Glomerular visceral epithelial cell (primary cell): ENCODE results near the gene EVA1A.
"Not testable (repeated sequence)": the region's sequence is repeated elsewhere in the genome, so short reads cannot be mapped to it uniquely, and the experiment has no call there.

Experiments
- DNase-seq: peaks from one replicate; pipeline ENCODE4 v3.0.0-alpha.2; 2016; ENCODE audit errors: extremely low spot score

Gene EVA1A

GRCh38 chr2:75517547-75518230 lies 43.0 kb downstream of the EVA1A start:
- no peak for DNase-seq

DNA sequence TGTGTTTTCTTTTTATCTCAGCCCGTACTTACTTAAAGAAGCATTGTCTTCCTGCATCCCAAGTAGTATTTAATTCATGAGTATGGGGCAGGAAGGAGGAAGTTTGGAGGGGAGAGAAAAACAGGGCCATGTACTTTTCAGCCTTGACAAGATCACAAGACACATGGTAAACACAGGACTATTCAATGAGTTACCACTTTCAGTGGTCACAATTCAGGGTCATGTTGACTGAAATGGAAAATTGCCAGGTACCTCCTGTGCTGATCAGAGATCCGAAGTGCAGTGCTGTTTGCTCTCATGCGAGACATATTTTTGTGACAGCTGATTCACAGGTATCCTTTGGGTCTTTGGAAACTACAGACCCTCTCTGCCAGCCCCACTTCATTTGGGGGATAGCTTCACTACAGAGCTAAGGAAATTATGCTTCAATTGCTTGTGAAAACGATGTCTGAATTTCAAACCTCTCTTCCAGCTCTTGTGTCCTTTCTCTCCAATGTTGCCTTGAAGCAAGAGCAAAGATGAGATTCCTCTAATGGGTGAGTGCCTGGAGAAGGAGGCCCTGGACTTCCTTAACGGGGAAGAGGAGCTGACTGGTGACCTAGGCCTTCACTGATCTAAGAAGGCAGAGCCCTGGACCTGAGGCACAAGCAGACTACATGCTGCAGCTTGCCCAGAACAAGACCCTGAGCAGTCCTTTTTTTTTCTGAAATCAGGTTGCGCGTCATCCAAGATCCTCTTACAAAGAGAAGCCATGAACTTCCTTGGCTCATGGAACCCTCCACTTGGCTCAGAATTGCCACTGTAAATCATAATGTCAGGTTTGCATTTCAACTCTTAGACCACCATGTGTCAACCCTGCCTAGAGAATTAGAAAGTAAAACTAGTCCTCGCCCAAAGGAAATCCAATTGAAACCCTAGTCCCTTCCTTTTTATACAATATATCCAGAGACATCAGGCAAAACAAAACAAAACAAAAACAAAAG lies 44.1 kb downstream of the EVA1A start:
- DNase-seq = no peak

DNA sequence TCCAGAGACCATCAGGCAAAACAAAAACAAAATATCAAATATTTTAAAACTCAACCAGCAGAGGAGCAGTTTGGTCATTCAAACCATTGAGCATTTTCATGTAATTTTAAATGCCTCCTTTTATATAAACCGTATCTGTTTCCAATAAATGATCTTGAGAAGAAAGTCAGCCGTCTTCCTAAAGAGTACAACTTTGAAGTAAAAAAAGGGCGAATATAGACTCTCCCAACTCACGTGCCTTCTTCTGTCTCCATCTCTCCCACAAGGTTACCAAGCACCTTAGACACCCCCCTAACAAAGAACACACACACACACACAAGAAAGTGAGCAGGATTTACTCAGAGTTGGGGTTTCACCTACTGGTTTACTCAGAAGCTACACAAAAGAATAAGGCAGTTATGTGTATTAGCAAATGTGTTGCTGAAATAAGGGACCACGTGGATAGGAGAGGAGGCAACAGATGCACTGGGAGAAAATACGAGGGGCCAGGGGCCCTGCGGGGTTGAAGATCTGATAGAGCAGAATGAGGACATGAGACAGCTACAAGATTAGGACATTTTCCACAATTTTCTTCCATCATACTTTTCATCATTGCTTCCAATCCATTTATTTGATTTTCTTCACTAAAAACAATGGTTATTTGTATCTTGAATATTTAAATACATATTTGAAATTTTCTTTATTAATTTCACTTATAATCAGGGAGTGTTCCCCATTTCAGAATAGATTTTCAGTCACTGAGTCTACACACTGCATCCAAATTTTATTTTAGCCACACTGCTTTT lies 45.0 kb downstream of the EVA1A start:
- no peak for DNase-seq

DNA sequence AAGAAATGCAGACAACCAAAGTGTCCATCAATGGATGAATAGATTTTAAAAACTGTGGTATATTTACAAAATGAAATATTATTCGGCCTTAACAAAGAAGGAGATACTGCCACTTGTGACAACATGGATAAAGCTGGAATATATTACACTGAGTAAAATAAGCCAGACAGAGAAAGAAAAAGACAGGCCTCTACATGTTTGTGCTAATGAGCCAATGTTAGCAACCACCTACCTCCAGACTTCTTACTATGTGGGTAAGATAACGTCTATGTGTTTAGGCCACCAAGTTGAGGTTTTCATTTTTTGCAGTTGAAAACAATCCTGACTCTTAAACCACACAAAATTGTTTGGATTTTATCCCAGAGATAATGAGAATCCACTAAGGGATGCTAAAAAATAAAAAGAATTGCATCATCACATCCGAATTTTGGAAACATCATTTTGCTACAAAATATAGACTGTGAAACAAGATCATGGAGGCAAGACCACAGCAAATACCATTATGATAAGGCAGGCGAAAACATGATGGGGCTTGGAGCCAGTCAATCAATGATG lies 47.0 kb downstream of the EVA1A start:
- DNase-seq = no peak

DNA sequence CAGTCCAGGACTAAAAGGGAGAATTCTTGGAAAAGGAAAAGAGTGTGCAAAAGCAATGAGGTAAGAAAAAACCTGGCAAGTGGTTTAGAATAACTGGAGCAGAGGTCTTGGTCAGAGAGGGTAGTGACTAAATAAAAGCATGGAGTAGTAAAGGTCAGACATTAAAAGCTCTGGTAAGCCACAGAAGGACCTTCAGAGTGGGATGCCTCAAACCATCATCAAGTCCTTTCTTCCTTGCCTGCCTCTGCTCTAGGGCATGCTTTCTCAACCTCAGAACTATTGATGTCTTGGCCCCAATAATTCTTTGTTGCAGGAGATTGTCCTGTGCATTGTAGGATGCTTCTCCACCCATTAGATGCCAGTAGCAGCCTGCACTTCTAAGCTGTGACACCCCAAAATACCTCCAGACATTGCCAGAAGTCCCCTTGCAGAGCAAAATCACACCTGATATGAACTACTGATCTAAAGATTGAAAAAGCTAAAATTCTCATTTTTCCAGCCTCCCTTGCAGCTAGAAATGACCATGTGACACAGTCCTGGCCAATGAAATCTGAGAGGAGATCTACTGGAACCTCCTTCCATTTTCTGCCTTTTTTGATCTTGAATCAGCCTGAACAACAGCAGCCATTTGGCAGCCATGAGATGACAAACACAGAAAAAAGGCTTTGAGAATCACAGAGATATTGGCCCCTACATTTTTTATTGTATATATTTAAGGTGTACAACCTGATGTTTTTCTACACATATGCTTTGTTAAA lies 48.1 kb downstream of the EVA1A start:
- DNase-seq = no peak

GRCh38 chr2:75506101-75506697 lies 54.5 kb downstream of the EVA1A start:
- no peak for DNase-seq

DNA sequence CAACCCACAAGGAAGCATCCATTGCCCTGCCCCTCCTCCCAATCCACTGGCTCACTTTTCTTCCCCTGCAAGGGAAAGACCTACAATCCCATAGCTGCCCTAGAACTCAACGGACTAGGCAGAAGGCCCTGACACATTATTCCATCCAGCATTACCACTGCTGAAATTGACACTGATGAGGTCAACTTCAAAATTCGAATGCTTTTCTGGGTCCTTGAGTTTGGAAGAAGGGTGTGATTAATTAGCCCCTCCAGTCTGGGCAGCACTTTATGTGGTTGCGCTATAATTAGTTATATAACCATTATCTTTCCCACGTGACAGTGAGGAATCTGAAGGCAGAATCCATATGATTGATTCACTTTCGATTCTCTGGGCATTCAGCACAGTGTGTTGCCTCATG lies 55.7 kb downstream of the EVA1A start:
- no peak for DNase-seq

- DNase-seq = peak; percentile 86
These were observed 57.6 kb downstream of the EVA1A start for GRCh38 chr2:75503048-75503607.

DNA sequence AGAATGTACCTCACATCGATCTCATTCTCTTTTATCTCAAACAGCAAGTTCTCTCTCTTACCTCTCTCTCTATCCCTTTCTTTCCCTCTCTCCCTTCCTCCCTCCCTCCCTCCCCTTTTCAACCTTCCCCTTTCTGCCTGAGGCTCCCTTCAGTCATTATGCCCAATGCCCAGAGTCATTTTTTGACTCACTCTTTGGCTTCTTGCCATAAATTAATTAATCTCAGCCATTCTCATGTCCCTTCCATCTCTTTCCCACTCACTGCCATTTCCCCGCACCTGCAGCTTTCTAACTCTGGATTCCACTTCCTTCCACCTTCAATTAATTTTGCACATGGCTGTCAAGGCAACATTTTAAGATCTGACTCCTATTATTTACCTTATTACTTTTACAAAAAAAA lies 60.1 kb downstream of the EVA1A start:
- peak; percentile 19 for DNase-seq

DNA sequence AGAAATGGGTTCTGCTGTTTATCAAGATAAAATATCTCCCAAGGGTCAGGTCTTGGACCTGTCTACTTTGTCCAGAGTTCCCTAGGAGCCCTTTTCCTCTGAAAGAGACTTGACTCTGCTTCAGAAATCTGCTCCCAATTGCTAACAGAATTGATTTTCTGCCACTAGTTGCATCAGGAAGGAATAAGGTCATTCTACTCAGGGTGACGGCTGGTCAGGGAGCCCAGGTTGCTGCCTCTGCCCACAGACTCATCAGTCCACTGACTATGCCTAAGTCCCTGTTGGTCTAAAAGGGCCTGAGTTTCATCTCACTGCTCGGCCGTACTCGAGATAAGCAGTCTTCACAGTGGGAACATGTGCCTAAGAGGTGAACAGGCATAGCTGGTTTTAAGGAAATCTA lies 61.2 kb downstream of the EVA1A start:
- no peak for DNase-seq

GRCh38 chr2:75498907-75499306 lies 61.8 kb downstream of the EVA1A start:
- DNase-seq = no peak

GRCh38 chr2:75497256-75497655 lies 63.5 kb downstream of the EVA1A start:
- DNase-seq = no peak

DNA sequence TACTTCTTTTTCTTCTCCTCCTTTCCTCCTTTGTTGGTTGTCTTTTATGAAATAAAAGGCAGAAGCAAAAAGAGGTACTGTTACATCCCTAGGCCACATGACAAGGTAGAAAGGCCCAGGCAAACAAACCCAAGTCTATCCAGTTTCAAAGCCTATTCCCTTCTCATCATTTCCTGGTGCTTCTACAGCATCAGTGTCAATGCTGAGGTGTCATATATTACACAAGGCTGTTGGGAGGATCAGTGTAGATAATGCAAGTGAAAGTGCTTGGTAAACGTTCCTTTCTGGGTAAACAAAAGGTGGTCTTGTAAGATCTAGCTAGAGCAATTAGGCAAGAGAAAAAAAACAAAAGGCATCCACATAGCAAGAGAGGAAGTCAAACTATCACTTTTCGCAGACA lies 64.9 kb downstream of the EVA1A start:
- no peak for DNase-seq

DNA sequence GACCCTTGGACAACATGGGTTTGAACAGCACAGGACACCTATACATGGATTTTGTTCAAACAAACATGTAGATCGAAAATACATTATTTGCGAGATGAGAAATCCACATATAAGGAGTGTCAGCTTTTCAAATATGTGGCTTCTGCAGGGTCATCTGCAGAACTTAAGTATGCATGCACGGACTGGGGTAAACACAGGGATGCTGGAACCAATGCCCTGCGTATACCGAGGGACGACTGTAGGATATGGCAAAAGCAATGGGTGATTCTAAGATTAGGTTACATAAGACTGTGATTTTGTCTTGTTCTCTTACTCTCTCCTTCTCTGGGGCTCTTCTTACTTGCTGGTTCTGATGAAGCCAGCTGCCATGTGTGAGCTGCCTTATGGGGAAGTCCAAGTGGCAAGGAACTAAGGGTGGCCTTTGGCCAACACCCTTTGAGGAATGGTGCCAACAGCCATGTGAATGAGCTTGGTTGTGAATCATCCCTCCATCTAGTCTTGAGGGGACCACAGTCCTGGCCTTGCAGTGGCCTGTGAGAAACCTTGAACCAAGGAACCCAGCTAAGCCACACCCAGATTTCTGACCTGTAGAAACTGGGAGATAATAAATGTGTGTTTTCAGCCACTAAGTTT lies 66.5 kb downstream of the EVA1A start:
- no peak for DNase-seq

DNA sequence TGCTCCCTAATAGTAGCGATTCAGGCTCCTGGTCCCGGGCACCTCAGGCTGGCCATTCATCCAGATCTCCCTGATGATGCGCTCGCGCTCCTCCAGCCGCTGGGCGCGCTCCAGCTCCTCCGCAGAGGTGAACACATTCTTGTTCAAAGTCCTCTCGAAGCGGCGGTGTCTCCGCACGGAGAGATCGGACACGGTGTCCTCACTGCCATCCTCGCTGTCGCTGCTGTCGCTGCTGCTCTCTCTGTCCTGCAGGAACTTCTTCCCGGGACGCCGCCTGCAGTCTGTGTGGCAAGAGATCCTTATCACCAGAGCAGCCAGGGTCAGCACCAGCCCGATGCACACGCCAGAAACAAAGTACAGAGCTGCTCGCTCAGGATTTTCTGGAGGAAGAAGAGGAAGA lies 67.5 kb downstream of the EVA1A start:
- no peak for DNase-seq

GRCh38 chr2:75491129-75491753 lies 69.5 kb downstream of the EVA1A start:
- DNase-seq = no peak

- DNase-seq = no peak
These were observed 71.0 kb downstream of the EVA1A start for GRCh38 chr2:75489721-75490120.

- no peak for DNase-seq
These were observed 72.6 kb downstream of the EVA1A start for GRCh38 chr2:75488157-75488556.

DNA sequence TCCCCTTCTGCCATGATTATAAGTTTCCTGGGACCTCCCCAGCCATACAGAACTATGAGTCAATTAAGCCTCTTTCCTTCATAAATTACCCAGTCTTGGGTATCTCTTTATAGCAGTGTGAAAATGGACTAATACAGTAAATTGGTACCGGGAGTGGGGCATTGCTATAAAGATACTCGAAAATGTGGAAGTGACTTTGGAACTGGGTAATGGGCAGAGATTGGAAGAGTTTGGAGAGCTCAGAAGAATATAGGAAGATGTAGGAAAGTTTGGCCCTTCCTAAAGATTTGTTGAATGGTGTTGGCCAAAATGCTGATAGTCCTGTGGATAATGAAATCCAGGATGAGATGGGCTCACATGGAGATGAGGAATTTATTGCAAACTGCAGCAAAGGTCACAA lies 74.0 kb downstream of the EVA1A start:
- DNase-seq = not testable (repeated sequence)

GRCh38 chr2:75484840-75485239 lies 75.9 kb downstream of the EVA1A start:
- DNase-seq = no peak
